C1 segment of cervical spinal cord (tissue), 14 donors: ENCODE measurements around the gene ZNF273.
A peak's percentile ranks its signal among the peaks of the same experiment; 100 is the strongest.
"Not testable (repeated sequence)": the region's sequence is repeated elsewhere in the genome, so short reads cannot be mapped to it uniquely, and the experiment has no call there.

Experiments
- DNase-seq, 14 donors: peaks; one replicate each; lab custom pipeline; 2025; lab: John Stamatoyannopoulos, UW

The ZNF273 gene

GRCh38 chr7:64888901-64889685 is 14.0 kb upstream of the ZNF273 start:
- peak in 4 of 14 donors; percentile 14 to 41 (median 16) for DNase-seq

GRCh38 chr7:64889686-64890162 is 13.3 kb upstream of the ZNF273 start:
- peak in 1 of 14 donors; percentile 60 for DNase-seq

- peak in 1 of 14 donors; percentile 66 for DNase-seq
These were observed 12.8 kb upstream of the ZNF273 start for GRCh38 chr7:64890273-64890672.

- peak in 4 of 14 donors; percentile 7 to 97 (median 40) for DNase-seq
These were observed 12.2 kb upstream of the ZNF273 start for GRCh38 chr7:64890761-64891362.

GRCh38 chr7:64891363-64892081 is 11.6 kb upstream of the ZNF273 start:
- DNase-seq = peak in 3 of 14 donors; percentile 7 to 72 (median 22)

- DNase-seq = no peak
These were observed 11.0 kb upstream of the ZNF273 start for GRCh38 chr7:64892116-64892515.

- no peak for DNase-seq
These were observed 10.3 kb upstream of the ZNF273 start for GRCh38 chr7:64892666-64893309.

- DNase-seq = no peak
These were observed 9.7 kb upstream of the ZNF273 start for GRCh38 chr7:64893401-64893800.

GRCh38 chr7:64902461-64902805 is 640 bp upstream of the ZNF273 start:
- not testable (repeated sequence) for DNase-seq

GRCh38 chr7:64904008-64904407 is 935 bp downstream of the ZNF273 start:
- DNase-seq = no peak

GRCh38 chr7:64905133-64905532 is 2.1 kb downstream of the ZNF273 start:
- no peak for DNase-seq

- no peak for DNase-seq
These were observed 2.5 kb downstream of the ZNF273 start for GRCh38 chr7:64905547-64905946.

GRCh38 chr7:64907641-64908326 is 4.7 kb downstream of the ZNF273 start:
- DNase-seq = no peak

- DNase-seq = no peak
These were observed 5.3 kb downstream of the ZNF273 start for GRCh38 chr7:64908358-64908757.

GRCh38 chr7:64914557-64914956 is 11.5 kb downstream of the ZNF273 start:
- DNase-seq = no peak

- DNase-seq = not testable (repeated sequence)
These were observed 12.2 kb downstream of the ZNF273 start for GRCh38 chr7:64915301-64915700.

GRCh38 chr7:64928252-64929187 is 25.4 kb downstream of the ZNF273 start:
- DNase-seq = not testable (repeated sequence)

GRCh38 chr7:64934478-64934877 is 31.4 kb downstream of the ZNF273 start:
- DNase-seq = no peak

GRCh38 chr7:64938540-64938939 is 35.5 kb downstream of the ZNF273 start:
- DNase-seq = no peak

GRCh38 chr7:64940021-64940420 is 36.9 kb downstream of the ZNF273 start:
- not testable (repeated sequence) for DNase-seq
